ENCODE data around the gene PRICKLE2. TPM values are rescaled to one million over a fixed set of nuclear protein-coding genes. Genes with fewer than 3 reads are reported as not detected.

Gene PRICKLE2
- polyA plus RNA-seq, 1 donor (not counting 4 experiments of a cell fraction or from before 2014, with no cell fraction given): 7.8 TPM

DNA sequence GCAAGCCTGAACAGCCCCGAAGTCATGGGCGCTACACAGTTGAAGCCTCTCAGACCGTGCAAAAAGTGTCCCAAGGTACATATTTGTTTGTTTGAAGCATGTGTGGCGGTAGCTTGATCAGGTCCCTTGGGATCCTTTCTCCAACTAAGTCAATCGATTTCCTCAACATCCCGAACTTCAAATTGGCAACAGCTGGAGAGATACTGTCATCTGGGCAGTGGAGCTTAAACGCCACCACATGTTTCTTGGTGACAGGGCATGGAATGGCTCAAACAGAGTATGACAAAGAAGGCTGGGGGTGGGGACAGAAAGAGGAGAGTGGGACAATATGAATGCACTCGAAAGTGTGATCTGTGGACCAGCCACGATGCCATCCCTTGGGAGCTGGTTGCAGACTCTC is 117.0 kb downstream of the PRICKLE2 start:
- Histone ChIP-seq H3K27me3 (ENCODE audit: control insufficient read depth, extremely low read depth, insufficient read depth, low read length) (no peaks in the 10 kb centered on the region), H3K9me3 (ENCODE audit: control insufficient read depth, low read depth, low read length) (no peaks in the 10 kb centered on the region), H3K27ac (ENCODE audit: control insufficient read depth, insufficient read depth, low read length) (no peak overlapping the region), H3K79me2 (ENCODE audit: control insufficient read depth, insufficient read depth, low read length) (no peaks in the 10 kb centered on the region), H3K9ac (ENCODE audit: control insufficient read depth, extremely low read depth, insufficient read depth, low read length) (no peak overlapping the region), H2AFZ (ENCODE audit: control insufficient read depth, low read length) (no peak overlapping the region), H3K4me2 (ENCODE audit: control insufficient read depth, extremely low read depth, insufficient read depth, low read depth, low read length) (no peak overlapping the region), H4K20me1 (ENCODE audit: control insufficient read depth, extremely low read depth, insufficient read depth, low read length) (no peaks in the 10 kb centered on the region), H3K4me1 (ENCODE audit: control insufficient read depth, extremely low read depth, insufficient read depth, low read length) (peaks cover 24% of the 10 kb centered on the region), H3K4me3 (ENCODE audit: control insufficient read depth in 2 of 3, extremely low read depth in 1 of 3, insufficient read depth in 2 of 3, low read depth in 1 of 3, low read length in 3 of 3) (no peak overlapping the region), H3K9me1 (ENCODE audit: control insufficient read depth, extremely low read depth, insufficient read depth, low read length) (no peaks in the 10 kb centered on the region), H3K36me3 (ENCODE audit: control insufficient read depth in 2 of 2, extremely low read depth in 1 of 2, insufficient read depth in 2 of 2, low read length in 2 of 2) (no peaks in the 10 kb centered on the region)
- dilution Hi-C loops (cut with MboI; ENCODE audit: extremely low pct_ligation_motif_present, low sequenced_read_pairs): no loop called here
- TF ChIP-seq CTCF (optimal IDR thresholded peaks at IDR 0.05 in 1 of 3, IDR thresholded peaks at IDR 0.05 in 1 of 3, conservative IDR thresholded peaks at IDR 0.05 in 1 of 3; ENCODE audit: extremely low read depth in 1 of 3, insufficient read depth in 2 of 3, low read length in 3 of 3): no peak
- no peak for TF ChIP-seq EZH2 (IDR thresholded peaks at IDR 0.05; ENCODE audit: low read length)
- DNase-seq (ENCODE audit: low read depth, low spot score): no peak
- no peak for FAIRE-seq

GRCh38 chr3:64107190-64107589 is 118.1 kb downstream of the PRICKLE2 start:
- Histone ChIP-seq H3K27me3 (ENCODE audit: control insufficient read depth, extremely low read depth, insufficient read depth, low read length) (no peaks in the 10 kb centered on the region), H3K4me3 (ENCODE audit: control insufficient read depth in 2 of 3, extremely low read depth in 1 of 3, insufficient read depth in 2 of 3, low read depth in 1 of 3, low read length in 3 of 3) (no peak overlapping the region), H3K79me2 (ENCODE audit: control insufficient read depth, insufficient read depth, low read length) (no peaks in the 10 kb centered on the region), H3K36me3 (ENCODE audit: control insufficient read depth in 2 of 2, extremely low read depth in 1 of 2, insufficient read depth in 2 of 2, low read length in 2 of 2) (no peaks in the 10 kb centered on the region), H3K27ac (ENCODE audit: control insufficient read depth, insufficient read depth, low read length) (no peak overlapping the region), H3K9me3 (ENCODE audit: control insufficient read depth, low read depth, low read length) (no peaks in the 10 kb centered on the region), H2AFZ (ENCODE audit: control insufficient read depth, low read length) (no peak overlapping the region), H3K4me2 (ENCODE audit: control insufficient read depth, extremely low read depth, insufficient read depth, low read depth, low read length) (no peak overlapping the region), H3K4me1 (ENCODE audit: control insufficient read depth, extremely low read depth, insufficient read depth, low read length) (peaks cover 24% of the 10 kb centered on the region), H4K20me1 (ENCODE audit: control insufficient read depth, extremely low read depth, insufficient read depth, low read length) (no peaks in the 10 kb centered on the region), H3K9me1 (ENCODE audit: control insufficient read depth, extremely low read depth, insufficient read depth, low read length) (no peaks in the 10 kb centered on the region), H3K9ac (ENCODE audit: control insufficient read depth, extremely low read depth, insufficient read depth, low read length) (no peak overlapping the region)
- TF ChIP-seq EZH2 (IDR thresholded peaks at IDR 0.05; ENCODE audit: low read length) (no peak), CTCF (optimal IDR thresholded peaks at IDR 0.05 in 1 of 3, IDR thresholded peaks at IDR 0.05 in 1 of 3, conservative IDR thresholded peaks at IDR 0.05 in 1 of 3; ENCODE audit: extremely low read depth in 1 of 3, insufficient read depth in 2 of 3, low read length in 3 of 3) (no peak)
- dilution Hi-C loops (cut with MboI; ENCODE audit: extremely low pct_ligation_motif_present, low sequenced_read_pairs): no loop called here
- DNase-seq (ENCODE audit: low read depth, low spot score): no peak
- FAIRE-seq: no peak
